Aorta (tissue), 5 donors: ENCODE measurements around the gene EEPD1. TPM values are rescaled to one million over a fixed set of nuclear protein-coding genes. Genes with fewer than 3 reads are reported as not detected.
A peak's percentile ranks its signal among the peaks of the same experiment; 100 is the strongest.

Source experiments
- ATAC-seq: fragments of 200-7000 bp; cut with Tn5 transposase; one replicate; pipeline ENCODE4 v1.9.1; 2022; ENCODE audit warnings: moderate library complexity; ENCODE audit not compliant: low FRiP score
- DNase-seq, 2 donors: peaks; one replicate each; pipeline ENCODE4 v3.0.0-alpha.2; 2020
- H3K27ac ChIP-seq, 2 donors: one replicate each; pipeline ENCODE4 v1.5.1; 2013; ENCODE audit warnings: low read length in 2 of 2, mild to moderate bottlenecking in 2 of 2, moderate library complexity in 2 of 2, control low read depth in 1 of 2, inconsistent platforms in 1 of 2, low read depth in 1 of 2
- H3K27me3 ChIP-seq, 2 donors: one replicate each; pipeline ENCODE4 v1.6.1; 2013; ENCODE audit warnings: control low read depth in 1 of 2, low read length in 1 of 2, mild to moderate bottlenecking in 1 of 2, moderate library complexity in 1 of 2; ENCODE audit not compliant: insufficient read depth in 2 of 2, control insufficient read depth in 1 of 2
- H3K36me3 ChIP-seq, 2 donors: one replicate each; pipeline ENCODE4 v1.6.1; 2013; ENCODE audit warnings: control low read depth in 1 of 2, low read length in 1 of 2, mild to moderate bottlenecking in 1 of 2; ENCODE audit not compliant: insufficient read depth in 2 of 2, control insufficient read depth in 1 of 2
- H3K4me1 ChIP-seq, 2 donors: one replicate each; pipeline ENCODE4 v1.6.1; 2013; ENCODE audit warnings: low read length in 2 of 2, control low read depth in 1 of 2, mild to moderate bottlenecking in 1 of 2, moderate library complexity in 1 of 2; ENCODE audit not compliant: insufficient read depth in 2 of 2, control insufficient read depth in 1 of 2
- H3K4me3 ChIP-seq, 2 donors: one replicate each; pipeline ENCODE4 v1.5.1; 2013; ENCODE audit warnings: low read length in 2 of 2, control low read depth in 1 of 2, mild to moderate bottlenecking in 1 of 2
- H3K9me3 ChIP-seq: one replicate; pipeline ENCODE4 v1.6.1; 2013; ENCODE audit warnings: mild to moderate bottlenecking, low read length; ENCODE audit not compliant: control insufficient read depth
- WGBS, 2 donors: extraction: QIAGEN DNeasy Blood & Tissue Kit; methylation state at CpG; one replicate each; pipeline ENCODE4 v1.1.7; 2013; 5-methylcytosine and 5-hydroxymethylcytosine counted together
- intact Hi-C, 2 donors: fragments of 100-400 bp; cut with DNase I; formaldehyde crosslinking; loops; one replicate each; pipeline versions ENCODE4 v1.14.2 to v1.15.0; 2022
- polyA plus RNA-seq, 2 donors: library from polyadenylated mRNA; stranded (reverse); fragments of 200-250 nt; gene quantifications; one replicate each; pipeline ENCODE4 v1.2.3, GENCODE V29; 2013
- total RNA-seq, 2 donors: library from RNA; stranded (reverse); fragmentation: NEBNext Ultra II Directional; extraction: Animal tissue kit (Norgen Biotek cat#: 25700); gene quantifications; one replicate each; pipeline ENCODE4 v1.2.1, GENCODE V29; 2021
- donor health status: healthy with polysubstance abuse.
- donor health status: Bipolar disorder and iron deficiency.
- donor health status: DM: no; HTN: no; CAD: no.
- donor health status: DM: no; HTN: no; CAD: no.
- donor health status: DM: yes; HTN: yes; CAD: no.

The EEPD1 gene
- total and polyA plus RNA-seq, 4 donors: 12.4 to 100 (median 14.9) TPM

DNA sequence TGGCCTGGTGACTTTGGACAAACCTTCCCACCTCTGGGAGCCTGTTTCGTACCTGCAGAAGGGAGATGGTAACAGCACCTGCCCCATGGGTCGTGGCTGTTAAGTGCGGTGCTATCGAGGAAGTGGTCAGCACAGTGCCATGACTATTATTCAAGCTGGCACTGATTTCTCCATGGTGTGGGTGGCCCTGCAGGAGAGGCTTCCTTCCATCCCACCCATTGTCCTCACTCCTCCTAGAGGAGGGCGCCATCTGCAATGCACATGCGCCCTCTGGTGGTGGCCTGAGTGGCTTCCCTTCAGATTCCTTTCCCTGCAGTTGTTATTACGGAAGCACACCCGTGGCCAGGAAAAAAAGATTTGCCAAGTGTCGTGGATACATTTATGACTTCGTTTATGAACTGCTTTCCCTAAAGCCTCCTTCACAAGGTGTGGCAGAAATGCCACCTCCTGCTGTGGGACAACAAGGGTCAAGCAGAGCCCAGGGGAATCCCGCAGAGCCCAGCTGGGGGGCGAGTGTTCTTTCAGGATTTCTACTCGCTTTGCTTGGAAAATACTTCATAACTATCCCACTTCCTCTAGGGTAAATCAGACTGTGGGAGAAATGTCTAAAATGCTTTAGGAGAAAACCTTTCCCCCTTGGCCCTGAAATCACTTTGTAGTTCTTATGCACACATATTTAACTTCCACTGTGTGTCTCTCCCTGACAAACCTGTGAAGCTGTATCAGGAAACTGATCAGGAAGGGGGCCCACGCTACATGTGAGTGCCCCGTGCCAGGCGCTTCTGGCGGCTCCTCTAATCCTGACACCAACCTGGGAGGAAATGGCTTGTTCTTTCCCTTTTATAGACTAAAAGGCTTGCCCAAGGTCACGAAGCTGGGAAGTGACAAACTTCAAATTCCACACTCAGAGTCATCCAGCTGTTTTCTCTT is 138.6 kb downstream of the EEPD1 start:
- Histone ChIP-seq H3K9me3 (no peaks in the 10 kb centered on the region), H3K4me1 (no peaks in the 10 kb centered on the region), H3K27ac (peak overlapping the region; percentile 84 to 87), H3K4me3 (peak overlapping the region in 1 of 2 donors; percentile 16), H3K27me3 (no peaks in the 10 kb centered on the region), H3K36me3 (no peaks in the 10 kb centered on the region)
- 15% methylated on average over 18 of the region's 18 CpGs for WGBS, 2 donors
- peak; percentile 89 to 96 for DNase-seq
- ATAC-seq: peak; percentile 95
- intact Hi-C loops: loop anchor here (1.0 to 5.0 kb wide), 4 partner anchors 174 to 307 kb away; no protein-coding TSS in a partner anchor

- H3K27me3 ChIP-seq: no peaks in the 10 kb centered on the region
- intact Hi-C loops: no loop called here
- H3K4me1 ChIP-seq: no peaks in the 10 kb centered on the region
- ATAC-seq: no peak
- H3K36me3 ChIP-seq: peaks cover 3% of the 10 kb centered on the region in 2 donors
- 76 to 81% methylated on average over 5 of the region's 5 CpGs for WGBS, 2 donors
- DNase-seq: no peak
- no peak overlapping the region for H3K27ac ChIP-seq
- no peaks in the 10 kb centered on the region for H3K9me3 ChIP-seq
- no peak overlapping the region for H3K4me3 ChIP-seq
Observed at GRCh38 chr7:36295090-36295489, 142.0 kb downstream of the EEPD1 start.

GRCh38 chr7:36296284-36296683 is 143.2 kb downstream of the EEPD1 start:
- no peak for DNase-seq
- WGBS, 2 donors: 89 to 93% methylated on average over 1 of the region's 1 CpG
- Histone ChIP-seq H3K27ac (no peak overlapping the region), H3K36me3 (peaks cover 3% of the 10 kb centered on the region in 2 donors), H3K4me1 (no peaks in the 10 kb centered on the region), H3K9me3 (no peaks in the 10 kb centered on the region), H3K4me3 (no peak overlapping the region), H3K27me3 (no peaks in the 10 kb centered on the region)
- intact Hi-C loops: no loop called here
- no peak for ATAC-seq

DNA sequence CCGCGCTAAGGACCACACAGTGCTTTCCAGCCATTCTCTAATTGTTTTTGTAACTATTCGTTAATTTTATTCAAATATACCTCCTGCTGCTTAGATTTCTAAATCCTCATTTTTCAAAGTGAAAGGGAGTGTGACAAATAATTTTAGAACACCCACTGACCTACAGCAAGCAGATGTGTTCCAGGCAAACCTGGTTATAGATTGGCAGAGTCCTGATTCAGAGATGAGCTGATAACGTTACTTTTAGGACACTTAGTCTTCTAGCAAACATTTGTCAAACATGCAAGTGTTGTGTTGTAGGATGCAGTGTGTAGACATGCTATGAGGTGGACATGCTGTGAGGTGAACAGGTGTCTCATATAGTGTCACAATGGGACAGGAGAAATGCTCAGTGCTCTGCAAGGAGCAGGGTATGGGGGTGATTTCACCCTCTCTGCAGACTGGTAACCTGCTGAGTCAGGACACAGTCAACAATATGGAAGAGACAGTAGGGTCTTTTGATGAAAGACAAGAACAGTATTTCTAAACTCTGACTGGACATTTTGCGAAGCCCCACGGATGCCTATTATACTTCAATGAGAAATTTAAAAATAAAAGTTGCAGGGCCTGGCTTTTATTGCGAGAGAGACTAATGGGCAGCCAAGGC is 144.4 kb downstream of the EEPD1 start:
- no peak overlapping the region for H3K4me3 ChIP-seq
- ATAC-seq (no peak), DNase-seq (no peak)
- 93 to 94% methylated on average over 7 of the region's 7 CpGs for WGBS, 2 donors
- no peaks in the 10 kb centered on the region for H3K27me3 ChIP-seq
- peaks cover 3% of the 10 kb centered on the region in 2 donors for H3K36me3 ChIP-seq
- H3K9me3 ChIP-seq: no peaks in the 10 kb centered on the region
- no peaks in the 10 kb centered on the region for H3K4me1 ChIP-seq
- intact Hi-C loops: no loop called here
- H3K27ac ChIP-seq: no peak overlapping the region

GRCh38 chr7:36298106-36298505 is 145.1 kb downstream of the EEPD1 start:
- WGBS, 2 donors: 88% methylated on average over 4 of the region's 4 CpGs
- DNase-seq (no peak), ATAC-seq (no peak)
- H3K36me3 ChIP-seq: peaks cover 3% of the 10 kb centered on the region in 2 donors
- no peaks in the 10 kb centered on the region for H3K4me1 ChIP-seq
- H3K27me3 ChIP-seq: no peaks in the 10 kb centered on the region
- H3K4me3 ChIP-seq: no peak overlapping the region
- H3K27ac ChIP-seq: no peak overlapping the region
- intact Hi-C loops: no loop called here
- H3K9me3 ChIP-seq: no peaks in the 10 kb centered on the region

GRCh38 chr7:36299223-36299774 is 146.2 kb downstream of the EEPD1 start:
- DNase-seq: no peak

GRCh38 chr7:36299823-36300341 is 146.8 kb downstream of the EEPD1 start:
- no peak for DNase-seq
- Histone ChIP-seq H3K36me3 (peaks cover 3% of the 10 kb centered on the region in 2 donors), H3K27ac (no peak overlapping the region), H3K27me3 (no peaks in the 10 kb centered on the region), H3K4me1 (peaks cover 0 to 7% of the 10 kb centered on the region in 2 donors), H3K4me3 (no peak overlapping the region), H3K9me3 (no peaks in the 10 kb centered on the region)
- ATAC-seq: no peak
- 88 to 94% methylated on average over 9 of the region's 9 CpGs for WGBS, 2 donors
- intact Hi-C loops: no loop called here

More at GRCh38 chr7:36299223-36299774, 146.2 kb downstream of the EEPD1 start:
- ATAC-seq: no peak
- H3K9me3 ChIP-seq: no peaks in the 10 kb centered on the region
- intact Hi-C loops: no loop called here
- no peak overlapping the region for H3K4me3 ChIP-seq
- 95% methylated on average over 17 of the region's 17 CpGs for WGBS, 2 donors
- no peaks in the 10 kb centered on the region for H3K27me3 ChIP-seq
- H3K4me1 ChIP-seq: peaks cover 0 to 5% of the 10 kb centered on the region in 2 donors
- no peak overlapping the region for H3K27ac ChIP-seq
- peaks cover 3% of the 10 kb centered on the region in 2 donors for H3K36me3 ChIP-seq

DNA sequence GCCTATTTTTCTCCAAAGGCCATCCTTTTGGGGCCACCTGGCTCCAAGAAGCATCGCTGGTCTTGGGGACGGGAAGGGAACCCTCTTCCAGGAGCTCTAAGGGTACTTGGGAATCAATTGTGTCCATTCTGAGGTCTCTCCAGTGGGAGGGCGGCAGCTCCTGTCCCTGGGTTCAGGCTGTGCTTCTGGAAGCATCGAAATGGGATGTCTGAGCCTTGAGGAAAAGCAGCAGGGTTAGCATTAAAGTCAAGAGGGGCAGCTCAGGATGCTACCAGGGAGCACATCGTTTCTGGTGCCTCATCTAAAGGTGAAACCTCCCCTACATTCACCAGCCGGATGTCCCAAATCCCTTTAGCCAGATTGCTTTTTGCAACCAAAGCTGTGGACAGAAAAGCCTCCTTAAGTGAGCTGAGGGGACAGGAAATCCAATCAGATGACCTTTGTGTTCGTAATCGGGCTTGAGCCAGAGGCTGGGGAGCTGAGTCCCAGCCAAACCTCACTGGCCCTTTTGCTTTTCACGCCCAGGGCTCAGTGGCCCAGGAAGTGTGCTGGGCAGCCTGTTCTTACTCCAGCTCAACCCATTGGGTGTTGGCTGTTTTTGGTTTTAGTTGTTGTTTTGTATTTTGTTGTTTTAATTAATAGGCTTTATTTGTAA is 147.8 kb downstream of the EEPD1 start:
- Histone ChIP-seq H3K9me3 (no peaks in the 10 kb centered on the region), H3K27me3 (no peaks in the 10 kb centered on the region), H3K4me1 (peaks cover 0 to 7% of the 10 kb centered on the region in 2 donors), H3K36me3 (peaks cover 3% of the 10 kb centered on the region in 2 donors), H3K4me3 (no peak overlapping the region), H3K27ac (peak overlapping the region in 1 of 2 donors; percentile 52)
- intact Hi-C loops: no loop called here
- no peak for DNase-seq
- no peak for ATAC-seq
- 55% methylated on average over 9 of the region's 9 CpGs for WGBS, 2 donors
